ENCODE measurements around the gene SDR42E2. TPM values are rescaled to one million over a fixed set of nuclear protein-coding genes. Genes with fewer than 3 reads are reported as not detected.

Gene SDR42E2
- total and polyA plus RNA-seq, 4 donors: 0.07 TPM; not detected in 3

GRCh38 chr16:22240023-22240710 lies 77.9 kb downstream of the SDR42E2 start:
- WGBS: 68% methylated on average over 3 of the region's 3 CpGs
- Histone ChIP-seq H3K36me3 (ENCODE audit: control insufficient read depth in 4 of 4, insufficient read depth in 3 of 4, low read depth in 1 of 4, low read length in 3 of 4) (peaks cover 0 to 8% (median 2%) of the 10 kb centered on the region in 4 donors), H3K9ac (ENCODE audit: low read depth in 1 of 2, low read length in 2 of 2) (no peak overlapping the region), H3K27me3 (ENCODE audit: control insufficient read depth in 4 of 4, insufficient read depth in 4 of 4, low read length in 3 of 4) (no peaks in the 10 kb centered on the region), H3K9me3 (ENCODE audit: control insufficient read depth in 4 of 4, low read length in 3 of 4) (no peaks in the 10 kb centered on the region), H3K4me3 (ENCODE audit: low read depth in 1 of 3, low read length in 3 of 3) (no peak overlapping the region), H3K4me1 (ENCODE audit: control insufficient read depth in 4 of 4, insufficient read depth in 4 of 4, low read length in 3 of 4) (peaks cover 0 to 7% (median 3%) of the 10 kb centered on the region in 4 donors), H3K27ac (ENCODE audit: low read depth in 1 of 2, low read length in 2 of 2) (no peak overlapping the region)
- DNase-seq (ENCODE audit: low spot score): no peak
- no peak for TF ChIP-seq ATF3 (IDR thresholded peaks at IDR 0.05)
- no peak for TF ChIP-seq RXRA (IDR thresholded peaks at IDR 0.05)
- TF ChIP-seq FOXA2 (IDR thresholded peaks at IDR 0.05): no peak
- no peak for TF ChIP-seq FOXA1 (IDR thresholded peaks at IDR 0.05)
- no peak for TF ChIP-seq NR2F2 (IDR thresholded peaks at IDR 0.05)
- no peak for TF ChIP-seq RAD21 (IDR thresholded peaks at IDR 0.05)
- no peak for TF ChIP-seq GABPA (IDR thresholded peaks at IDR 0.05 in 1 of 2, conservative IDR thresholded peaks at IDR 0.05 in 1 of 2)
- no peak for TF ChIP-seq SP1 (IDR thresholded peaks at IDR 0.05)
- no peak for TF ChIP-seq REST (IDR thresholded peaks at IDR 0.05)
- no peak for TF ChIP-seq MAX (IDR thresholded peaks at IDR 0.05)
- no peak for TF ChIP-seq ZBTB33 (IDR thresholded peaks at IDR 0.05)
- no peak for TF ChIP-seq HNF4A (conservative IDR thresholded peaks at IDR 0.05)
- TF ChIP-seq EGR1 (IDR thresholded peaks at IDR 0.05; ENCODE audit: low read depth in 2 of 2): no peak
- no peak for TF ChIP-seq HNF4G (IDR thresholded peaks at IDR 0.05)
- no peak for TF ChIP-seq TAF1 (conservative IDR thresholded peaks at IDR 0.05)
- no peak for TF ChIP-seq CTCF (IDR thresholded peaks at IDR 0.05; ENCODE audit: low read depth, low read length, missing input control)
- TF ChIP-seq JUND (IDR thresholded peaks at IDR 0.05): no peak
- no peak for TF ChIP-seq YY1 (IDR thresholded peaks at IDR 0.05)

Other genes with a start within 250 kb of the SDR42E2 start
- 100 to 1,000 TPM; 138 to 141 TPM for gene UQCRC2, start 209.1 kb upstream of the SDR42E2 start, total RNA-seq
- 100 to 1,000 TPM in 1 of 2 donors, 10 to 100 TPM in 1; 88.8 to 164 TPM for gene UQCRC2, start 209.1 kb upstream of the SDR42E2 start, polyA plus RNA-seq
- not detected for gene PDZD9, start 161.4 kb upstream of the SDR42E2 start, total RNA-seq
- not detected for gene PDZD9, start 161.4 kb upstream of the SDR42E2 start, polyA plus RNA-seq
- gene MOSMO, start 154.4 kb upstream of the SDR42E2 start, total RNA-seq: 10 to 100 TPM in 1 of 2 donors, 1 to 10 TPM in 1; 4.2 to 13.6 TPM
- gene MOSMO, start 154.4 kb upstream of the SDR42E2 start, polyA plus RNA-seq: 1 to 10 TPM; 3.9 to 4.8 TPM
- under 1 TPM; 0.05 to 0.17 TPM for gene VWA3A, start 70.0 kb upstream of the SDR42E2 start, total RNA-seq
- gene VWA3A, start 70.0 kb upstream of the SDR42E2 start, polyA plus RNA-seq: not detected
- gene EEF2K, start 43.8 kb downstream of the SDR42E2 start, total RNA-seq: 10 to 100 TPM; 11.5 to 14.3 TPM
- 1 to 10 TPM; 3.2 to 4.5 TPM for gene EEF2K, start 43.8 kb downstream of the SDR42E2 start, polyA plus RNA-seq
- gene POLR3E, start 134.9 kb downstream of the SDR42E2 start, total RNA-seq: 10 to 100 TPM; 20.0 to 42.9 TPM
- 10 to 100 TPM; 16.0 to 16.6 TPM for gene POLR3E, start 134.9 kb downstream of the SDR42E2 start, polyA plus RNA-seq
- gene CDR2, start 212.1 kb downstream of the SDR42E2 start, total RNA-seq: 10 to 100 TPM; 11.5 to 12.1 TPM
- gene CDR2, start 212.1 kb downstream of the SDR42E2 start, polyA plus RNA-seq: 1 to 10 TPM; 2.9 to 7.9 TPM